Right cardiac atrium (tissue), 5 donors: ENCODE measurements around the gene CCDC87. TPM values are rescaled to one million over a fixed set of nuclear protein-coding genes. Genes with fewer than 3 reads are reported as not detected.
"Not testable (repeated sequence)": the region's sequence is repeated elsewhere in the genome, so short reads cannot be mapped to it uniquely, and the experiment has no call there.

Source experiments
- ATAC-seq, 2 donors: fragments of 200-7000 bp; cut with Tn5 transposase; one replicate each; pipeline versions ENCODE4 v1.8.0 to v1.9.1; 2020; ENCODE audit warnings: moderate library complexity in 2 of 2, mild to moderate bottlenecking in 1 of 2
- DNase-seq, 3 donors: peaks; one replicate each; pipeline ENCODE4 v3.0.0-alpha.2; 2020
- H3K27ac ChIP-seq: one replicate; pipeline ENCODE4 v1.5.1; 2013; ENCODE audit warnings: mild to moderate bottlenecking, low read length, control low read depth, moderate library complexity
- H3K27me3 ChIP-seq: one replicate; pipeline ENCODE4 v1.6.1; 2013; ENCODE audit not compliant: control insufficient read depth, insufficient read depth
- H3K4me1 ChIP-seq: one replicate; pipeline ENCODE4 v1.6.1; 2013; ENCODE audit warnings: low read length; ENCODE audit not compliant: control insufficient read depth, insufficient read depth
- H3K4me3 ChIP-seq: one replicate; pipeline ENCODE4 v1.5.1; 2013; ENCODE audit warnings: low read length, control low read depth
- H3K9me3 ChIP-seq: one replicate; pipeline ENCODE4 v1.6.1; 2013; ENCODE audit warnings: low read length; ENCODE audit not compliant: control insufficient read depth
- WGBS: extraction: QIAGEN DNeasy Blood & Tissue Kit; methylation state at CpG from one replicate; pipeline ENCODE4 v1.1.7; 2013; 5-methylcytosine and 5-hydroxymethylcytosine counted together
- intact Hi-C, 4 donors: fragments of 100-400 bp; cut with DNase I; formaldehyde crosslinking; loops; one replicate each; pipeline versions ENCODE4 v1.11.0 to v1.14.0; 2022 to 2023
- polyA plus RNA-seq: library from polyadenylated mRNA; stranded (reverse); fragments of 200-250 nt; gene quantifications from one replicate; pipeline ENCODE4 v1.2.3, GENCODE V29; 2013
- total RNA-seq, 4 donors: library from RNA; stranded (reverse); fragmentation: NEBNext Ultra II Directional; extraction: Animal tissue kit (Norgen Biotek cat#: 25700); gene quantifications; one replicate each; pipeline ENCODE4 v1.2.1, GENCODE V29; 2021
- donor health status: healthy with polysubstance abuse.
- donor health status: DM: no; HTN: yes; CAD: no.
- donor health status: DM: no; HTN: no; CAD: no.
- donor health status: DM: no; HTN: yes; CAD: no; lungs with severe emphysema.
- donor health status: DM: yes; HTN: yes; CAD: no.

Gene CCDC87
- total and polyA plus RNA-seq, 5 donors, result 0.43 to 0.99 (median 0.62) TPM

GRCh38 chr11:66598993-66599392, 6.1 kb upstream of the CCDC87 start:
- intact Hi-C loops, result no loop called here
- Histone ChIP-seq H3K27ac (no peak overlapping the region), H3K4me1 (peaks cover 7% of the 10 kb centered on the region), H3K9me3 (no peaks in the 10 kb centered on the region), H3K27me3 (no peaks in the 10 kb centered on the region), H3K4me3 (no peak overlapping the region)
- DNase-seq (no peak), ATAC-seq (no peak)
- 92% methylated on average over 6 of the region's 6 CpGs for WGBS

DNA sequence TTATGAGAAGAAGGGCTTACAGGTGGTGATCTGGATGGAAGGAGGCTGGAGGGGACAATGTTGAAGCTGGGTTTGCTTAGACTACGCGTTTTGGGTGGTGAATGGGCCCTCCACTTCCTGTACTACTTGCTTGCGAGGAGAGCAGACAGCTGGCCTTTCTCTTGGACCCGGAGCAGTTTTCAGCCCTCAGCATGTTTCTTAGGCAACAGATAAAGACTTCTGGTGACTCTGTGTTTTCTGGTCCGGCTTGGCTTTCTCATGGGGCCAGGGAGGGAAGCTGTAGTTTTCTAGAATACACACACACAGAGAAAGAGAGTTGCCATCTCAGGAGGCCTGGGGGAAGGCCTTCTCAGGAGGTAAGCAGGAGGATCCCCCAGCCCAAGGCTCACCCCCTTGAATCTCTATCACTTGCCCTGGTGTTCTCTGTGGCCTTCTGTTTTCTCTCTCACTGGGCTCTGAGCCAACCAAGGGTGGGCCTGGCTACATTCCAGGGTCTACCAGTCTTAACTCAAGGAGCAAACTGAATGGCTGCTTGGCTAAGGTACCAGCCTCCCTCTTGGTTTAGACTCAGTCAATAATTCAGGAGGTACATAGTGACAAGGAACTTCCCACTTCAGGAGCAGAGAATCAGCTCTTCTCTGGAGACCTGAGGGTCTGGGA, 2.5 kb upstream of the CCDC87 start:
- peaks cover 9% of the 10 kb centered on the region for H3K4me1 ChIP-seq
- H3K27ac ChIP-seq, result peak overlapping the region; percentile 87
- H3K4me3 ChIP-seq, result no peak overlapping the region
- no peaks in the 10 kb centered on the region for H3K27me3 ChIP-seq
- ATAC-seq (peak; percentile 40 to 75), DNase-seq (peak; percentile 77 to 87 (median 79))
- WGBS, result 44% methylated on average over 5 of the region's 5 CpGs
- no peaks in the 10 kb centered on the region for H3K9me3 ChIP-seq
- intact Hi-C loops, result no loop called here

- intact Hi-C loops, result loop anchor here in 2 of 4 donors (5.0 kb wide), 1 partner anchor 84 kb away; the partner anchor contains the start of gene RBM4B (in 2 of the 2)
- peaks cover 9% of the 10 kb centered on the region for H3K4me1 ChIP-seq
- H3K27me3 ChIP-seq, result no peaks in the 10 kb centered on the region
- no peak overlapping the region for H3K27ac ChIP-seq
- 59% methylated on average over 7 of the region's 7 CpGs for WGBS
- ATAC-seq, result no peak
- no peak for DNase-seq
- no peaks in the 10 kb centered on the region for H3K9me3 ChIP-seq
- peak overlapping the region; percentile 48 for H3K4me3 ChIP-seq
Measured at GRCh38 chr11:66593650-66594049, 787 bp upstream of the CCDC87 start.

GRCh38 chr11:66593303-66593635, 406 bp upstream of the CCDC87 start:
- DNase-seq (no peak), ATAC-seq (no peak)
- intact Hi-C loops, result loop anchor here in 2 of 4 donors (5.0 kb wide), 1 partner anchor 84 kb away; the partner anchor contains the start of gene RBM4B (in 2 of the 2)
- peak overlapping the region; percentile 48 for H3K4me3 ChIP-seq
- H3K4me1 ChIP-seq, result peaks cover 9% of the 10 kb centered on the region
- 6% methylated on average over 12 of the region's 12 CpGs for WGBS
- H3K9me3 ChIP-seq, result no peaks in the 10 kb centered on the region
- H3K27me3 ChIP-seq, result no peaks in the 10 kb centered on the region
- peak overlapping the region; percentile 8 for H3K27ac ChIP-seq

DNA sequence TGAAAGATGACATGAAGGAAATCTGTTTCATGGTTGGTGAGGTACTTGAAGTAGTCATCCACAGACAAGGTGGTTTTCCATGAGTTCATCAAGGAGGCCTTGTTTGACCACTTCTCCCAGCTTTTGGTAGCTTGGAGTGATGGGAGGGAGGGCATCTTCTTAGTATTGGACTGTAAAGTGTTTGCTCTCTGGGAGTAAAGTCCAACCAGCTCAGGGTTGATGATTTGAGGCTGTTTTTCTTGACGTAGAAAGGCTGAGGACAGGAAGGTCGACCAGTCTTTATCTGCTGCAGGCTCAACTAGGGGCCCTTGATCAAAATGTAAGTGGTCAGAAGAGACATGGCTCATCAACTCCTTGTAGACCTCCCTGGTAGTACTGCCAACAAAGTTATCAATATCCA, 1.7 kb downstream of the CCDC87 start:
- intact Hi-C loops, result loop anchor here in 2 of 4 donors (5.0 kb wide), 1 partner anchor 86 kb away; the partner anchor contains the start of gene RBM4B (in 2 of the 2)
- DNase-seq (no peak), ATAC-seq (no peak)
- no peak overlapping the region for H3K27ac ChIP-seq
- H3K27me3 ChIP-seq, result no peaks in the 10 kb centered on the region
- H3K4me1 ChIP-seq, result peaks cover 9% of the 10 kb centered on the region
- H3K4me3 ChIP-seq, result no peak overlapping the region
- no peaks in the 10 kb centered on the region for H3K9me3 ChIP-seq
- 93% methylated on average over 2 of the region's 2 CpGs for WGBS

- Histone ChIP-seq H3K27me3 (no peaks in the 10 kb centered on the region), H3K4me3 (no peak overlapping the region), H3K9me3 (no peaks in the 10 kb centered on the region), H3K4me1 (peaks cover 5% of the 10 kb centered on the region), H3K27ac (no peak overlapping the region)
- intact Hi-C loops, result loop anchor here in 2 of 4 donors (5.0 kb wide), 1 partner anchor 87 kb away; the partner anchor contains the start of gene RBM4B (in 2 of the 2)
- DNase-seq (no peak), ATAC-seq (no peak)
- WGBS, result 96% methylated on average over 7 of the region's 7 CpGs
Measured at GRCh38 chr11:66589996-66590675, 2.7 kb downstream of the CCDC87 start.

DNA sequence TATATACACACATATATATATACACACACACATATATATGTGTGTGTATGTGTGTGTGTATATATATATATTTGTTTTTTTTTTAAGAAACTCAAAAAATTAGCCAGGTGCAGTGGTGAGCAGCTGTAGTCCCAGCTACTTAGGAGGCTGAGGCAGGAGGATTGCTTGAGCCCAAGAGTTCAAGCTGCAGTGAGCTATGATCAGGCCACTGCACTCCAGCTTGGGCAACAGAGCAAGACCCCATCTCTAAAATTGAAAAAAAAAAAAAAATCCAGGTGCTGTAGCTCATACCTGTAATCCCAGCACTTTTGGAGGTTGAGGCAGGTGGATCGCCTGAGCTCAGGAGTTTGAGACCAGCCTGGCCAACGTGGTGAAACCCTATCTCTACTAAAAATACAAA, 3.5 kb downstream of the CCDC87 start:
- H3K9me3 ChIP-seq, H3K27me3 ChIP-seq, DNase-seq, H3K27ac ChIP-seq, H3K4me1 ChIP-seq, intact Hi-C loops, ATAC-seq, H3K4me3 ChIP-seq: not testable (repeated sequence)
- 77% methylated on average over 2 of the region's 2 CpGs for WGBS

DNA sequence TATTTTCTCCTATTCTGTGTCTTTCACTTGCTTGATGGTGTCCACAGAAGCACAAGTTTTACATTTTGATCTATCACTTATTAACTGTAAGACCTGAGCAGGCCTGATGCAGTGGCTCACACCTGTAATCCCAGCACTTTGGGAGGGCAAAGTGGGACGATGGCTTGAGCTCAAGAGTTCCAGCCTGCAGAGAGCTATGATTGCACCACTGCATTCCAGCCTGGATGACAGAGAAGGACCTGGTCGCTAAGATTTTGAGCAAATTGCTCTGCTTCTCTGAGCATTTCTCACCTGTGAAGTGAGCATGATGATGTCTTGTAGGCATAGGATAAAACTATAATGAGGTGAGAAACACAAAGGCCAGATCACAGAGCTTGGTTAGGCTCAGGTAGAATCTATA, 6.7 kb downstream of the CCDC87 start:
- no peak for ATAC-seq
- Histone ChIP-seq H3K4me3 (no peak overlapping the region), H3K27ac (no peak overlapping the region), H3K9me3 (no peaks in the 10 kb centered on the region), H3K27me3 (no peaks in the 10 kb centered on the region), H3K4me1 (no peaks in the 10 kb centered on the region)
- no peak for DNase-seq
- WGBS, result 63% methylated on average over 2 of the region's 2 CpGs
- intact Hi-C loops, result no loop called here

DNA sequence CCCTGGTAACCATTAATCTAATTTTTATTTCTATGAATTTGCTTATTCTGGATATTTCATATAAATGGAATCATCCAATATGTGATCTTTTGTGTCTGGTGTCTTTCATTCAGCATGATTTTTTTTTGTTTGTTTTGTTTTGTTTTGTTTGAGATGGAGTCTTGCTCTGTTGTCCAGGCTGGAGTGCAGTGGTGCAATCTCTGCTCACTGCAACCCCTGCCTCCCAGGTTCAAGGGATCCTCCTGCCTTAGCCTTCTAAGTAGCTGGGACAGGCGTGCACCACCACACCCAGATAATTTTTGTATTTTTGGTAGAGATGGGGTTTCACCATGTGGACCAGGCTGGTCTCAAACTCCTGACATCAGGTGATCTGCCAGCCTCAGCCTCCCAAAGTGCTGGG, 7.4 kb downstream of the CCDC87 start:
- intact Hi-C loops, H3K4me3 ChIP-seq, H3K4me1 ChIP-seq, H3K27me3 ChIP-seq, ATAC-seq, H3K9me3 ChIP-seq, DNase-seq, H3K27ac ChIP-seq: not testable (repeated sequence)
- WGBS, result 88% methylated on average over 1 of the region's 1 CpG

GRCh38 chr11:66582565-66583147, 10.2 kb downstream of the CCDC87 start:
- ATAC-seq, H3K4me3 ChIP-seq, H3K27ac ChIP-seq, H3K9me3 ChIP-seq, DNase-seq, H3K4me1 ChIP-seq, intact Hi-C loops, H3K27me3 ChIP-seq: not testable (repeated sequence)
- WGBS, result 87% methylated on average over 3 of the region's 3 CpGs

- Histone ChIP-seq H3K4me1 (no peaks in the 10 kb centered on the region), H3K9me3 (no peaks in the 10 kb centered on the region), H3K27ac (no peak overlapping the region), H3K4me3 (no peak overlapping the region), H3K27me3 (no peaks in the 10 kb centered on the region)
- ATAC-seq (no peak), DNase-seq (peak in 1 of 3 donors; percentile 17)
- intact Hi-C loops, result no loop called here
- WGBS, result 80% methylated on average over 3 of the region's 3 CpGs
Measured at GRCh38 chr11:66581261-66581660, 11.6 kb downstream of the CCDC87 start.
